OCI-LY1 (cell line): Measurements from ENCODE around the gene TMPO.

Experiments
- H2AFZ ChIP-seq: fragments of 200-600 bp; sonication (generic), shearing (Covaris generic); 2 replicates; pipeline ENCODE4 v1.6.0; 2014; ENCODE audit warnings: antibody characterized with exemption, mild to moderate bottlenecking, low read length
- H3F3A ChIP-seq: fragments of 200-600 bp; sonication (generic), shearing (Covaris generic); 2 replicates; pipeline ENCODE4 v1.6.0; 2014; ENCODE audit warnings: mild to moderate bottlenecking, antibody characterized with exemption, low read length, moderate library complexity; ENCODE audit not compliant: insufficient read depth
- H3K27ac ChIP-seq: fragments of 200-600 bp; sonication (generic); 2 replicates; pipeline ENCODE4 v1.5.1; 2014; ENCODE audit warnings: low read length, mixed run types, mild to moderate bottlenecking, low read depth; ENCODE audit not compliant: poor library complexity, severe bottlenecking
- H3K27me3 ChIP-seq: fragments of 200-600 bp; sonication (generic); 2 replicates; pipeline ENCODE4 v1.6.0; 2014; ENCODE audit warnings: antibody characterized with exemption, mild to moderate bottlenecking, low read length, moderate library complexity; ENCODE audit not compliant: insufficient read depth
- H3K36me3 ChIP-seq: fragments of 200-600 bp; sonication (generic); 2 replicates; pipeline ENCODE4 v1.6.1; 2014; ENCODE audit warnings: mild to moderate bottlenecking, antibody characterized with exemption, low read length, moderate library complexity, mixed read lengths; ENCODE audit not compliant: insufficient read depth
- H3K4me1 ChIP-seq: fragments of 200-600 bp; sonication (generic); 2 replicates; pipeline ENCODE4 v1.5.1; 2014; ENCODE audit warnings: mild to moderate bottlenecking, low read length, moderate library complexity; ENCODE audit not compliant: insufficient read depth, severe bottlenecking
- H3K4me2 ChIP-seq: fragments of 200-600 bp; sonication (generic), shearing (Covaris generic); 2 replicates; pipeline ENCODE4 v1.6.1; 2014; ENCODE audit warnings: low read length
- H3K4me3 ChIP-seq: fragments of 200-600 bp; sonication (generic); 2 replicates; pipeline ENCODE4 v1.5.1; 2014; ENCODE audit warnings: low read length, low read depth, mild to moderate bottlenecking, mixed read lengths; ENCODE audit not compliant: poor library complexity, severe bottlenecking
- H3K79me2 ChIP-seq: fragments of 200-600 bp; shearing (Covaris generic); 2 replicates; pipeline ENCODE4 v1.6.1; 2016; ENCODE audit warnings: mixed run types, low read length, mixed read lengths; ENCODE audit not compliant: insufficient read depth
- H3K9ac ChIP-seq: fragments of 200-600 bp; sonication (generic), shearing (Covaris generic); 2 replicates; pipeline ENCODE4 v1.6.1; 2014; ENCODE audit warnings: mild to moderate bottlenecking, low read length, mixed read lengths
- H3K9me2 ChIP-seq: fragments of 200-600 bp; sonication (generic), shearing (Covaris generic); 2 replicates; pipeline ENCODE4 v1.6.1; 2014; ENCODE audit warnings: low read depth, mild to moderate bottlenecking, low read length, mixed read lengths
- H3K9me3 ChIP-seq: fragments of 200-600 bp; shearing (Covaris generic); 2 replicates; pipeline ENCODE4 v1.6.1; 2014; ENCODE audit warnings: low read length, mixed read lengths
- H4K20me1 ChIP-seq: fragments of 200-600 bp; sonication (generic), shearing (Covaris generic); 2 replicates; pipeline ENCODE4 v1.6.0; 2016; ENCODE audit warnings: mild to moderate bottlenecking, low read length; ENCODE audit not compliant: insufficient read depth
- CTCF ChIP-seq: fragments of 200-600 bp; sonication (generic), shearing (Covaris generic); IDR thresholded peaks from 2 replicates; pipeline ENCODE4 v1.5.1; 2017; ENCODE audit warnings: mild to moderate bottlenecking, antibody characterized with exemption, low read length, moderate library complexity, mixed read lengths
- EZH2 ChIP-seq: fragments of 200-600 bp; sonication (generic), shearing (Covaris generic); IDR thresholded peaks from 2 replicates; pipeline ENCODE4 v1.8.0; 2017; ENCODE audit warnings: borderline replicate concordance, mixed run types, mild to moderate bottlenecking, antibody characterized with exemption, low read length, moderate library complexity, mixed read lengths

TMPO gene

GRCh38 chr12:98469109-98469508 lies 46.3 kb upstream of the TMPO start:
- no peaks in the 10 kb centered on the region for H4K20me1 ChIP-seq
- no peaks in the 10 kb centered on the region for H3K4me1 ChIP-seq
- no peaks in the 10 kb centered on the region for H3K27me3 ChIP-seq
- no peak overlapping the region for H3K4me3 ChIP-seq
- H2AFZ ChIP-seq, result no peak overlapping the region
- no peaks in the 10 kb centered on the region for H3K9me3 ChIP-seq
- TF ChIP-seq CTCF, result no peak
- TF ChIP-seq EZH2, result no peak
- H3K79me2 ChIP-seq, result no peaks in the 10 kb centered on the region
- no peaks in the 10 kb centered on the region for H3K9me2 ChIP-seq
- no peaks in the 10 kb centered on the region for H3F3A ChIP-seq
- no peak overlapping the region for H3K9ac ChIP-seq
- H3K36me3 ChIP-seq, result no peaks in the 10 kb centered on the region
- H3K4me2 ChIP-seq, result no peak overlapping the region
- no peak overlapping the region for H3K27ac ChIP-seq

GRCh38 chr12:98470469-98471082 lies 44.8 kb upstream of the TMPO start:
- Histone ChIP-seq H2AFZ (no peak overlapping the region), H3K27ac (no peak overlapping the region), H3F3A (no peaks in the 10 kb centered on the region)

GRCh38 chr12:98471085-98471484 lies 44.3 kb upstream of the TMPO start:
- H3K4me2 ChIP-seq, result no peak overlapping the region
- H3F3A ChIP-seq, result no peaks in the 10 kb centered on the region
- H3K36me3 ChIP-seq, result no peaks in the 10 kb centered on the region
- no peaks in the 10 kb centered on the region for H4K20me1 ChIP-seq
- no peak overlapping the region for H3K9ac ChIP-seq
- no peak for TF ChIP-seq CTCF
- TF ChIP-seq EZH2, result no peak
- no peak overlapping the region for H3K27ac ChIP-seq
- no peak overlapping the region for H3K4me3 ChIP-seq
- H3K79me2 ChIP-seq, result no peaks in the 10 kb centered on the region
- H3K9me3 ChIP-seq, result no peaks in the 10 kb centered on the region
- no peaks in the 10 kb centered on the region for H3K27me3 ChIP-seq
- H3K4me1 ChIP-seq, result no peaks in the 10 kb centered on the region
- H3K9me2 ChIP-seq, result no peaks in the 10 kb centered on the region
- no peak overlapping the region for H2AFZ ChIP-seq

More at GRCh38 chr12:98470469-98471082, 44.8 kb upstream of the TMPO start:
- Histone ChIP-seq H3K9me3 (no peaks in the 10 kb centered on the region), H3K4me3 (no peak overlapping the region), H3K9me2 (no peaks in the 10 kb centered on the region), H3K79me2 (no peaks in the 10 kb centered on the region), H3K4me1 (no peaks in the 10 kb centered on the region), H3K36me3 (no peaks in the 10 kb centered on the region), H3K9ac (no peak overlapping the region), H3K4me2 (no peak overlapping the region), H3K27me3 (no peaks in the 10 kb centered on the region), H4K20me1 (no peaks in the 10 kb centered on the region)
- TF ChIP-seq CTCF (no peak), EZH2 (no peak)
